Ovary (tissue), 9 donors: ENCODE data around the gene NCK1. TPM values are rescaled to one million over a fixed set of nuclear protein-coding genes. Genes with fewer than 3 reads are reported as not detected.
A peak's percentile ranks its signal among the peaks of the same experiment; 100 is the strongest.
"Not testable (repeated sequence)": the region's sequence is repeated elsewhere in the genome, so short reads cannot be mapped to it uniquely, and the experiment has no call there.

Experiments used
- DNase-seq, 5 donors: peaks; one replicate each; pipeline ENCODE4 v3.0.0-alpha.2; 2019 to 2020
- H3K27ac ChIP-seq, 2 donors: fragments of 200-600 bp; one replicate each; pipeline versions ENCODE4 v1.5.1 to v1.8.0; 2019 to 2022
- H3K27me3 ChIP-seq: fragments of 200-600 bp; one replicate; pipeline ENCODE4 v1.8.0; 2022
- H3K36me3 ChIP-seq: fragments of 200-600 bp; sonication (generic); one replicate; pipeline ENCODE4 v1.5.1; 2019
- H3K4me1 ChIP-seq: one replicate; pipeline ENCODE4 v1.8.1; 2013; ENCODE audit warnings: mild to moderate bottlenecking, moderate library complexity; ENCODE audit not compliant: insufficient read depth
- H3K4me3 ChIP-seq: fragments of 200-600 bp; sonication (generic); one replicate; pipeline ENCODE4 v1.5.1; 2017
- H3K9me3 ChIP-seq, 2 donors: fragments of 200-600 bp in 1 of 2; sonication (generic) in 1 of 2; one replicate each; pipeline versions ENCODE4 v1.5.1 to v1.8.1; 2013 to 2019; ENCODE audit warnings: mild to moderate bottlenecking in 1 of 2, moderate library complexity in 1 of 2
- EP300 ChIP-seq: sonication (generic); formaldehyde crosslinking; IDR thresholded peaks from one replicate; pipeline ENCODE4 v1.6.1; 2017; ENCODE audit warnings: antibody characterized with exemption
- POLR2A ChIP-seq: fragments of 450-650 bp; IDR thresholded peaks from one replicate; pipeline ENCODE4 v1.6.1; 2017; ENCODE audit warnings: antibody characterized with exemption, mild to moderate bottlenecking, moderate library complexity
- WGBS, 3 donors: extraction: QIAGEN DNeasy Blood & Tissue Kit in 1 of 3; methylation state at CpG; one replicate each; pipeline versions ENCODE4 v1.1.5 to v1.1.7; 2013 to 2017; 5-methylcytosine and 5-hydroxymethylcytosine counted together
- intact Hi-C, 4 donors: fragments of 100-400 bp; cut with DNase I; formaldehyde crosslinking; loops; one replicate each; pipeline versions ENCODE4 v1.11.0 to v1.15.1; 2022 to 2023
- polyA plus RNA-seq, 2 donors: library from polyadenylated mRNA; stranded (reverse); fragments of 200-250 nt in 1 of 2; fragments of 350-450 nt in 1 of 2; fragmentation: Illumina TruSeq in 1 of 2; extraction: RNeasy Lipid Tissue Mini Kit (QIAGEN cat#74804) in 1 of 2; gene quantifications; one replicate each; pipeline ENCODE4 v1.2.3, GENCODE V29; 2013 to 2014
- total RNA-seq, 7 donors: library from RNA; depleted of rRNA in 2 of 7; stranded (reverse); fragments of >200 nt in 2 of 7; fragmentation: NEBNext Ultra II Directional in 3 of 7; extraction: Animal tissue kit (Norgen Biotek cat#: 25700) in 3 of 7; gene quantifications; one replicate each; pipeline versions ENCODE4 v1.1.0 to v1.2.4, GENCODE V29; 2016 to 2023
- TF ChIP-seq, protein P1 (sequence below), 3 donors: fragments of 450-650 bp in 2 of 3; fragments of 200-600 bp in 1 of 3; IDR thresholded peaks; one replicate each; pipeline versions ENCODE4 v1.5.1 to v1.8.0; 2016 to 2022; ENCODE audit warnings: antibody characterized with exemption in 3 of 3, mild to moderate bottlenecking in 1 of 3
- donor health status: DM: no; HTN: no; CAD: no; lungs with moderate emphysema.
- donor health status: DM: no; HTN: no; CAD: no.
- donor health status: Bipolar disorder and iron deficiency.
- donor health status: DM: yes; HTN: yes; CAD: no.
- donor health status: DM: no; HTN: no; CAD: no.
- donor health status: DM: yes; HTN: yes; CAD: no.

Gene NCK1
- total and polyA plus RNA-seq, 9 donors: 27.6 to 49.4 (median 36.0) TPM

DNA sequence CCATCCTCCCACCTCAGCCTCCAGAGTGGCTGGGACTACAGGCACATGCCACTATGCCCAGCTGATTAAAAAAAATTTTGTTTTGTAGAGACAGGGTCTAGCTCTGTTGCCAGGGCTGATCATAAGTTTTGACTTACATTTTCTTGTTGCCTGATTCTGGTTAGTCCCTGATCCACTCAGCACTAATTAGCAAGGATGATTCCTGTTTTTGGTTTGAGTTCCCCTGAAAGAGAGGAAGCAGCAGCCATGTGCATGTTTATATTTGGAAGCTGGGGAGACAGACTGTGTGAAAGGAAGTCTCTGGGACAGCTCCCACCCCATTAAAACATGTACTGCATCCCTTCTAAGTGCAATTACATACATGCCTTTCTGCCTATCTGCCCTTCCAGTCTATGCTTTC lies 3.6 kb upstream of the NCK1 start:
- intact Hi-C loops: no loop called here
- H3K27ac ChIP-seq: no peak overlapping the region

DNA sequence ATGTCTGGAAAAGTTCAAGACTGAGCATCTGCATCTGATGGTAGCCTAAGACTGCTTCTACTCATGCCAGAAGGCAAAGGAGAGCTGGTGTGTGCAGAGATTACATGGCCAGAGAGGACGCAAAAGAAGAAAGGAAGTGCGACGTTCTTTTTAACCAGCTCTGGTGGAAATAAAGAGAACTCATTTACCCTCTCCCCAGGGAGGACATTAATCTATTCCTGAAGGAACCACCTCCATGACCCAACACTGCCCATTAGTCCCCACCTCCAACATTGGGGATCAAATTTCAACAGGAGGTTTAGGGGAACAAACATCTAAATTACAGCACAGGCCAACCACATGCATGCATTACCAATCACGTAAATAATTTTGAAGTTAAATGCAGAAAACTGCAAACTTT lies 1.5 kb upstream of the NCK1 start:
- peaks cover 3% of the 10 kb centered on the region for H3K4me1 ChIP-seq
- no peaks in the 10 kb centered on the region for H3K9me3 ChIP-seq
- no peak for DNase-seq
- no peaks in the 10 kb centered on the region for H3K36me3 ChIP-seq
- H3K27me3 ChIP-seq: no peaks in the 10 kb centered on the region
- H3K4me3 ChIP-seq: peak overlapping the region; percentile 95
- intact Hi-C loops: loop anchor here in 1 of 4 donors (5.0 kb wide), 1 partner anchor 108 kb away; the partner anchor contains the start of gene STAG1
- 70 to 77% (median 73%) methylated on average over 4 of the region's 4 CpGs for WGBS, 3 donors
- TF ChIP-seq EP300: no peak
- TF ChIP-seq, protein P1, sequence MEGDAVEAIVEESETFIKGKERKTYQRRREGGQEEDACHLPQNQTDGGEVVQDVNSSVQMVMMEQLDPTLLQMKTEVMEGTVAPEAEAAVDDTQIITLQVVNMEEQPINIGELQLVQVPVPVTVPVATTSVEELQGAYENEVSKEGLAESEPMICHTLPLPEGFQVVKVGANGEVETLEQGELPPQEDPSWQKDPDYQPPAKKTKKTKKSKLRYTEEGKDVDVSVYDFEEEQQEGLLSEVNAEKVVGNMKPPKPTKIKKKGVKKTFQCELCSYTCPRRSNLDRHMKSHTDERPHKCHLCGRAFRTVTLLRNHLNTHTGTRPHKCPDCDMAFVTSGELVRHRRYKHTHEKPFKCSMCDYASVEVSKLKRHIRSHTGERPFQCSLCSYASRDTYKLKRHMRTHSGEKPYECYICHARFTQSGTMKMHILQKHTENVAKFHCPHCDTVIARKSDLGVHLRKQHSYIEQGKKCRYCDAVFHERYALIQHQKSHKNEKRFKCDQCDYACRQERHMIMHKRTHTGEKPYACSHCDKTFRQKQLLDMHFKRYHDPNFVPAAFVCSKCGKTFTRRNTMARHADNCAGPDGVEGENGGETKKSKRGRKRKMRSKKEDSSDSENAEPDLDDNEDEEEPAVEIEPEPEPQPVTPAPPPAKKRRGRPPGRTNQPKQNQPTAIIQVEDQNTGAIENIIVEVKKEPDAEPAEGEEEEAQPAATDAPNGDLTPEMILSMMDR (IDR thresholded peaks at IDR 0.05): no peak
- TF ChIP-seq POLR2A: no peak
- no peak overlapping the region for H3K27ac ChIP-seq

More for the DNA sequence above, 3.6 kb upstream of the NCK1 start:
- no peak overlapping the region for H3K4me3 ChIP-seq
- TF ChIP-seq EP300: no peak
- H3K36me3 ChIP-seq: no peaks in the 10 kb centered on the region
- no peaks in the 10 kb centered on the region for H3K9me3 ChIP-seq
- DNase-seq: no peak
- peaks cover 3% of the 10 kb centered on the region for H3K4me1 ChIP-seq
- no peaks in the 10 kb centered on the region for H3K27me3 ChIP-seq

DNA sequence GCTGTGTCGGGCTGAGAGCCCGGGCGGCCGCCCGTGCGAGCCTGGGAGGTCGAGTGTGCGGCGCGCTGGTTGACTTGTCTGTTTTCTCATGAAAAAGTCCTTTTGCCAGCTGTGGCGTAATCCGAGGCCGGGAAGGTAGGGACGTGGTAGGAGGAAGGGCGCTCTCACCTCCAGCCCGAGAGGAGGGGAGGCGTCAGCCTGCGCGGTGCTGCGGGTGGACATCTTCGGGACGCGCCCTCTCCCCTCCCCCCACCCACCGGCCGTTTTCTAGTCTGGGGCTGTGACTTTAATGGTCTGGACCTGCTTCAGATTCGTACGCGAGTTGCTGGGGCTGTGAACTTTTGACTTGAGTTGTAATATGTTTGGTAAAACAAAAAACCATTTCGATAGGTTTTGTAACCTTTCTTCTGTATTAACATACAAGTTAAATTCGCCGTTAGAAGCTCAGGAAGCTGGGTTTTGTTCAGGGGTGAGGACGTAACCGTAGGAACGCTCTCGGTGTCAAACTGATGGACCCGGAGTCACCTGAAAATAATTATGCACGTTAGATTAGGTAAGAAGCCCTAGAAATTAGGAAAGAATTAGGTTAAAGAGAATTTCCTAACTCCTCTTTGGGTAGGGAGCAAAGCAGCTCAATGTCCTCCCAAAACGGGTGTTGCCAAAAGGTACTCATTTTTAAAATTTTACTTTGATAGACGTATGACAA lies 762 bp downstream of the NCK1 start:
- intact Hi-C loops: loop anchor here in 1 of 4 donors (5.0 kb wide), 1 partner anchor 110 kb away; the partner anchor contains the start of gene STAG1
- 0 to 1% (median 0%) methylated on average over 35 to 39 of the region's 39 CpGs for WGBS, 3 donors
- peaks cover 3% of the 10 kb centered on the region for H3K4me1 ChIP-seq
- no peaks in the 10 kb centered on the region for H3K36me3 ChIP-seq
- TF ChIP-seq POLR2A (peak; percentile 22), EP300 (no peak)
- TF ChIP-seq, protein P1 (IDR thresholded peaks at IDR 0.05): no peak
- H3K9me3 ChIP-seq: no peaks in the 10 kb centered on the region
- peak overlapping the region; percentile 95 for H3K4me3 ChIP-seq
- peak in 4 of 5 donors; percentile 63 to 81 (median 74) for DNase-seq
- peak overlapping the region; percentile 83 to 86 for H3K27ac ChIP-seq
- H3K27me3 ChIP-seq: no peaks in the 10 kb centered on the region

DNA sequence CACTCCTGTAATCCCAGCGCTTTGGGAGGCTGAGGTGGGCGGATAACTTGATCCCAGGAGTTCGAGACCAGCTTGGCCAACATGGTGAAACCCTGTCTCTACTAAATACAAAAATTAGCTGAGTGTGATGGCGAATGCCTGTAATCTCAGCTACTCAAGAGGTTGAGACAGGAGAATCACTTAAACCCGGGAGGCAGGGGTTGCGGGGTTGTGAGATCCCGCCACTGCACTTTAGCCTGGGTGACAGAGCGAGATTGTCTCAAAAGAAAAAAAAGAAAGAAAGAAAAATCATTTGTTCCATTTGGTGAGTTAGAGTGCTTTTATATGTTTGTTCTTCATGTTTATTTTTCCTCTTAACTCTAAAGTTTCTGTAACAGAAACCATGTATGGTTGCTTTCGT lies 7.3 kb downstream of the NCK1 start:
- intact Hi-C loops: no loop called here
- no peaks in the 10 kb centered on the region for H3K27me3 ChIP-seq
- no peaks in the 10 kb centered on the region for H3K9me3 ChIP-seq
- no peak overlapping the region for H3K27ac ChIP-seq
- H3K4me1 ChIP-seq: peaks cover 4% of the 10 kb centered on the region
- no peaks in the 10 kb centered on the region for H3K36me3 ChIP-seq
- no peak for TF ChIP-seq POLR2A
- TF ChIP-seq EP300: no peak
- TF ChIP-seq, protein P1 (IDR thresholded peaks at IDR 0.05): no peak
- no peak for DNase-seq
- 96 to 97% (median 97%) methylated on average over 9 of the region's 9 CpGs for WGBS, 3 donors
- H3K4me3 ChIP-seq: no peak overlapping the region

DNA sequence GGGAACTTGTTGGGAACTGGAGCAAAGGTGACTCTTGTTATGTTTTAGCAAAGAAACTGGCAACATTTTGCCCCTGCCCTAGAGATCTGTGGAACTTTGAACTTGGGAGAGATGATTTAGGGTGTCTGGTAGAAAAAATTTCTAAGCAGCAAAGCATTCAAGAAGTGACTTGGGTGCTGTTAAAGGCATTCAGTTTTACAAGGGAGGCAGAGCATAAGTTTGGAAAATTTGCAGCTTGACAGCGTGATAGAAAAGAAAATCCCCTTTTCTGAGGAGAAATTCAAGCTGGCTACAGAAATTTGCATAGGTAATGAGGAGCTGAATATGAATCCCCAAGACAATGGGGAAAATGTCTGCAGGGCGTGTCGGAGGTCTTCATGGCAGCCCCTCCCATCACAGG lies 10.2 kb downstream of the NCK1 start:
- H3K27me3 ChIP-seq, H3K4me3 ChIP-seq, H3K27ac ChIP-seq, H3K9me3 ChIP-seq, intact Hi-C loops, H3K4me1 ChIP-seq, DNase-seq, H3K36me3 ChIP-seq: not testable (repeated sequence)
- 96 to 99% (median 96%) methylated on average over 3 of the region's 3 CpGs for WGBS, 3 donors

DNA sequence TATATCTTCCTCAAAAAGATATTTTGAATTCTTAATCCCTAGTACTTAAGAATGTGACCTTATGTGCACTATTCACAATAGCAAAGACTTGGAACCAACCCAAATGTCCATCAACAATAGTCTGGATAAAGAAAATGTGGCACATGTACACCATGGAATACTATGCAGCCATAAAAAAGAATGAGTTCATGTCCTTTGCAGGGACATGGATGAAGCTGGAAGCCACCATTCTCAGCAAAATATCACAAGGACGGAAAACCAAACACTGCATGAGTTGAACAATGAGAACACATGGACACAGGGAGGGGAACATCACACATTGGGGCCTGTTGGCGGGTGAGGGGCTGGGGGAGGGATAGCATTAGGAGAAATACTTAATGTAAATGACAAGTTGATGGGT lies 17.5 kb downstream of the NCK1 start:
- WGBS, 3 donors: 99 to 100% (median 99%) methylated on average over 2 of the region's 2 CpGs
- H3K27me3 ChIP-seq, H3K4me1 ChIP-seq, H3K36me3 ChIP-seq, H3K9me3 ChIP-seq, H3K4me3 ChIP-seq, DNase-seq, intact Hi-C loops, H3K27ac ChIP-seq: not testable (repeated sequence)
